Cerebellar nuclear complex (tissue), 1 donor: ENCODE measurements around the gene WDR6.
"Not testable (repeated sequence)": the region's sequence is repeated elsewhere in the genome, so short reads cannot be mapped to it uniquely, and the experiment has no call there.

Experiments
- DNase-seq, 2 experiments: peaks; one replicate each; lab custom pipeline; 2025; lab: John Stamatoyannopoulos, UW

Gene WDR6

DNA sequence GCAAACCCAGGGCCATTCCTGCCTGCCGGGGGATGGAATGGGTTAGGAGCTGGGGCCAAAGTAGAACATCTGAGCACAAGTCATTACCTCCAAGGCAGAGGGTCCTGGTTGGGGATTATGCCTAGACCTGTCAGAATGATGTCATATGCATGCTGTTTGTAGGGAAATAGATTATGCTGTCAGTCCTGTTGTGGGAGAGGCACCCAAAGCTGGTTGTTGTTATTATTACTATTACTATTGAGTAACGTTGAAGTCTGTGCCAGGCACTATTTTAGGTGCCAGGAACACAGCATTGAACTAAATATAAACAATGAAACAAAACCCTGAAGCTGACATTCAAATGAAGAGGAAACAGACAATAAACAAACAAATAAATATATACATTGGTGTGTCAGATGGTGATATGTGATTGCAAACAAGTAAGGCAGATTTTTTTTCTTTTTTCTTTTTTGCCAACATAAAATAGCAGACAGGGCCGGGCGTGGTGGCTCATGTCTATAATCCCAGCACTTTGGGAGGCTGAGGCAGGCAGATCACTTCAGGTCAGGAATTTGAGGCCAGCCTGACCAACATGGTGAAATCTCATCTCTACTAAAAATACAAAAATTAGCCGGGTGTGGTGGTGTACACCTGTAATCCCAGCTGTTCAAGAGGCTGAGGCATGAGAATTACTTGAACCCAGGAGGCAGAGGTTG, 15.2 kb upstream of the WDR6 start:
- no peak for DNase-seq

DNA sequence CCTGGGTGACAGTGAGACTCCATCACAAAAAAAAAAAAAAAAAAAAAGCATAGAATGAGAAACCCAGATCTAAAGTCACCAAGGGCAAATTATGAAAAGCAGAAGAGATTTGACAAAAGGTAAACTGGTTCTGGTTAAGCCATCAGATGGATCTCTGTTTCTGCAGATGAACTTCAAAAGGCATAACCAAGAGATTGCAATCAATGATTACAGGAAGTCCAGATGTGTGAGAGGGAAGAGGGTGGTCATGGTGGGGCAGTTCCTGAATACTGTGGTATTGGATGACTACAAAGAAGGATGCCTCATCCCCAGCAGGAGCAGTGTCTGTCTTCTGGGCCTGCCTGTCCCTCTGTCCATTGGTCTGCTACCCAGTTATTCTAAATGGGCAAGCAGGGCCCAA, 13.4 kb upstream of the WDR6 start:
- DNase-seq: no peak

DNA sequence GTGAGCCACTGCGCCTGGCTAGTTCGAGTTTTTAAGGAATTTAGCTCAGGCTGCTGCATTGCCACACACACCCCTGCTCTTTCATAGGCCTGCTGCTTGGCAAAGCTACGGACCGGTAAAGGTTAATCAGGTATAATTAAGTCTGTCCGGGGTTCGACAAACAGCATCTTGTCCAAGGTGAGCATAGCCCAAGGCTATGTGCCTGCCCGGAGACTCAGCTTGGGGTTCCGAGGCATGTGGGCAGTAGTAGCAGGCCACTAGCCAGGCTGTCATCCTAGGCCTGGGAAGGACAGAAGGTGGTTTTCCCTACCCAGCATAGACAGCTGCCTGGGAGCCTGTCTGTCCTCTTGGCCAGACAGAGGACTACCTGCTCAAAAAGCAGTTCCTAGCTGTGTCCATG, 10.6 kb upstream of the WDR6 start:
- DNase-seq: no peak

DNA sequence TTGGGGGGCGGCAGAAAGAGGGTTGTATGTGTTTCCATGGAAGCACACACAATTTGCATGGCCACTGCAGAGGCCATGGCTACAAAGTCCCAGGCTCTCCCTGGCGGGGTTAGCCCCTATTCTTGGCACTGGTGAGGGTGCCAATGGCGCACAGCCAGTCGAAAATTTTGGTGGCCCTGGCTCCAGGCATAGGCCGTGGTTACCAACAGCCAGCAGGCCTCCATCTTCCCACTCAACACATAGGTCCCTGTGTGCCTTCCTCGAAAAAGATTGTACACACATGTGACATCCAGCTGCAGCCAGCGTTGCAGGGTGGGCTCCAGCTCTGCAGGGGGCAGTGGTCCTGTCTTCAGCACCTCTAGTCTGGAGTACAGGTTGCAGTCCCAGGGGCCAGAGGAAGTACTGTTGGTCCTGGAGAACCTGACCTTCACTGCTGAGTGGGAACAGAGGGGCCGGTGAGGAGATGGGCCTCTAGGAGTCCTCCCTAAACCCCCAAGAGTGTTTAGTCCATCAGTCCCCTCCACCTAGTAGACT, 10.0 kb upstream of the WDR6 start:
- no peak for DNase-seq

DNA sequence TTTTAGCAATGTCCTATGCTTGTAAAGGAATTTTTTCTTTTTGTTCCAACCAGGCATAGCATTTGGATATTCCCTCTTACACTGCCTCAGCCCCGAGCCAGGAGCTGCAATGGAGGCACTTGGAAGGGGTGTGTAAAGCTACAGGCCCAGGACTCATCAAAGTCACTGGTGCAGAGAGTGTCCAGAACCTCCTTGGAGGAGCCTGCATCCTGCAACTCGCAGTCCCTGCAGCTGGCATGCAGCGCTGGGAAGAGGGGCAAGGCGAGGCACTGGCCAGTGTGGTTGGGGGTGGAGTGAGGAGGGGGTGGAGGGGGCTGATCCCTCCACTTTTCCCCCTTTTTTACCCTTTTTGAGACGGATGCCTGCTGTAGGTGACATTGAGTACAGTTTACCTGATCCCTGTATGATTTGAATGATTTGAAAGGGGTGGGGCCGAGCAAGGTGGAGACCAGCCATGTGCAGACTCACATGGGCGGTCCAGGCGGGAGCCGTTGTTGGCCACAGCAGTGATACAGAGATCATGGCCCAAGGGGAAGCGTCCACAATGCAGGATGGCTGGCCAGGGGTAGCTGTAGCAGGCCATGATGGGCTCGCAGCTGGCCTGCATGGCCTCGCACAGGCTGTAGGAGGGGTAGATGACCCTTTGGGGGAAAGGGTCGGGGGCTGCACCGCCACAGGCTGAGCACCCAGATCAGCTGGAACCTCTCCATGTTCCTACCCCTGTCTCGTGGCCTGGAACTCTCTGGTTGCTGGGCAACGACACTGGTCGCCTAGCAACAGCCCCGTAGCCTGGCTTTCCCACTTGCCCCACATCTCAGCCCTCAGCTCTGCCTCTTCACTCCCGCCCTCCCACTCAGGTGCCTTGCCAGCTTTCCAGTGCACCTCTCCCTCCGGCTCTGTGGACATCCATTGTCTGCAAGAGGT, 9.2 kb upstream of the WDR6 start:
- no peak for DNase-seq

DNA sequence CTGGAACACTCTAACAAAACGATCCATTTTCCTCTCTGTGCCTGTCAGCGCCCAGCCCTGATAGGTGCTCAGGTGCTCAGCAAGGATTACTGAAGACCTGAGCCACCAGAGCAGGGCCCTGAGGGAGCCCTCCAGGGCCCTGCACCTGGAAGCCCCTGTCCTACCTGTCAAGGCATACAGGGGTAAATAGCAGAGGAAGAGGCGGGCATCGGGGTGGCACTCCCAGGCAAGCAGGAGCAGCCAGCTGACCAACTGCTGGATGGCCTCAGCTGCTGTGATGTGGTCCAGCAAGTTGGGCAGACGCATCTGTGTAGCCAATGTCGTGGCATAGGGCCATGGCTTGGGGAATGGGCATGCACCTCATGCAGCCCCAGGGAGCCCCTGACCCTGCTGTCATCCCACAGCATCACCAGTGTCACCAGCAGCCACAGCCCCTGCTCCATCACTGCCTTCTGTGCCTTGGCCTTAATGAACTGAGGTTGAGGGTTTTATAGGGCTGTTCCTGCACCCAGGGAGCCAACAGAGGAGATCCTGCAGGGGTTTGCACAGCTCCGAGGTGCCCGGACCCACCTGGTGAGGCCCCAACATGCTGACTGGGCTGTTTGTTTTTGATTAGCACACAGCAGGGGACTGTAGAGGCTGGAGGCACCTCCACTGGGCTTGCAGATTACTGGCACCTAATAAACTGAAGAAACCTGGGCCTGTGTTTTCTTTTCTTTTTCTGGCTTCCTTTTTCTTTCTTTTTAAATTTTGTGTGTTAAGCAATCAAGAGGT, 7.9 kb upstream of the WDR6 start:
- DNase-seq: no peak

DNA sequence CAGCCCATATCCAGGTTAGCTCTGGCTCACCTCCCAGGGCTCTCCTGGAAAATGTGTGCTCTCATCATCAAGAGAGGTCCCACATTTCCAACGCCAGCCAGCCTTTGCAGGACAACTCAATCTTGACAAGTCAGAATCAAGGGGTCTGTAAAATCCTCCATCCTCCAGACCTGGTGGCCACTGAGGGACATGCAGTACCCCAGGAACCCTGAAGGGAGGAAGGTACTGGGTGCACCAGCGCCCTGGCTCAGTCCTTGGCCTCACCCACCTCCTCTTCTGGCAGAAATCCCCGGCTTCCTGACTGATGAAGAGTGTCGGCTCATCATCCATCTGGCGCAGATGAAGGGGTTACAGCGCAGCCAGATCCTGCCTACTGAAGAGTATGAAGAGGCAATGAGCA, 6.0 kb upstream of the WDR6 start:
- no peak for DNase-seq

DNA sequence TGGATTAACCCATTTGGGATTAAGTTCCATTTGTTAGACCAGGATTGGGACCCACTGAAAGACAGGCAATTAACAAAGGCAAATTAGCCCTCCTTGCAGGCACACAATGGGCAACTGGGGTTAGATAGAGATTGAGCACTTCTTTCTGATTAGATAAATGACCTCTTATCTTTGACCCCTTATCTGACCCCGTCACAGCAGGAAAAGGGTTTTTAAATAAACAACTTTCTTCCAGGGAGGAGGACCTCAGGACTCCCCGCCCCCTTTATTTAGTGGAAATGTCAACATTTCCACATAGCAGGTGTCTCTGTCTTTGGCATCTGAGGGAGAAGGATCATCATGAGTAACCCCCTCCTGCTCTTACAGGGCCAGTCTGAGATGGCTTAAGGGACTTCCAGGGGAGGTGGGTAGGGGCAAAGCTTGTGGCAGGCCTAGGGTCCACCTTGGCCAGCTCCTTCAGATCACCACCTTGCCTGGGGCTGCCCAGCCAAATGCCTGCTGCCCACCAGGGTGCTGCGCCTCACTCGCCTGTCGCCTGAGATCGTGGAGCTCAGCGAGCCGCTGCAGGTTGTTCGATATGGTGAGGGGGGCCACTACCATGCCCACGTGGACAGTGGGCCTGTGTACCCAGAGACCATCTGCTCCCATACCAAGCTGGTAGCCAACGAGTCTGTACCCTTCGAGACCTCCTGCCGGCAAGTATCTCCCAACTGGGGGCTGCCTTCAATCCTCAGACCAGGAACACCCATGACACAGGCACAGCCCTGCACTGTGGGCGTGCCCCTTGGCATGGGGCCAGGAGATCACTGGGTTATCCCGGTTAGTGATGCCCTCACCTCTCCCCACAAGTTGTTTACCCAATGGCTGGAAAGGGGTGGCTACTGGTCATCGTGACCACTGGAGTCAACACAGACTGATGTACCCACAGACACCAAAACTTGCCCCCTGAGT, 2.6 kb upstream of the WDR6 start:
- DNase-seq: no peak

DNA sequence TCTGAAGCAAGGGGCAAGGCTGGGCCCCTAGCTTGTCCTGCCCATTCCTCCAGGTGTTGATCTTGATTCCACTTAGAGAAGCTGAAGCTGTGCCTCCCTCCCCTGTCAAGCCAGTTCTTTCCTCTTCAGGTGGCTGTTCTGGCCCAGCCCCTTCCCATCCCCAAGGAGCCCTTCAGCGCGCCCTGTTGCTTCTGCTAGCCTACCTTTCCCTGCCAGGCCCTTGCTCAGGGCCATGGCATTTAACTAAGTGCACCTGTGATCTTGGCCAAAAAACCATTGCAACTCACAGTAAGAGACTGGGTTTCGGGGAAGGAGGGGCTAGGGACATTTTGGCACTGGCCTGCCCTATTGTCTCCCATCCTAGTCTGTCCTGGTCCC, 1.9 kb upstream of the WDR6 start:
- DNase-seq: no peak

DNA sequence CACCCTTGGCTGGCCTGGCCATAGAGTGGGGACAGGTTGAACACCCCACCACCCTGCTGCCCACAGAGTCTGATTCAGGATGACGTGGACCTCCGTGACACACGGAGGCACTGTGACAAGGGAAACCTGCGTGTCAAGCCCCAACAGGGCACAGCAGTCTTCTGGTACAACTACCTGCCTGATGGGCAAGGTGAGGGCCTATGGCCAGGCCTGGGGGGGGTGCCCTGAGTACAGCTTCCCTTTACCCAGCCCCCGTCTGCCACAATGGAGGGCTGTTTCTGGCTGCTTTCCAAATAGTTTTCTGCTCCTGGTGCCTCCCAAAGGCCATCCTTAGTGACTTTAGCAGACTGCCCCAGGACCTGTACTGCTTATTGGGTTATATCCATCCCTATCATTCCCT, 1.2 kb upstream of the WDR6 start:
- DNase-seq: no peak

DNA sequence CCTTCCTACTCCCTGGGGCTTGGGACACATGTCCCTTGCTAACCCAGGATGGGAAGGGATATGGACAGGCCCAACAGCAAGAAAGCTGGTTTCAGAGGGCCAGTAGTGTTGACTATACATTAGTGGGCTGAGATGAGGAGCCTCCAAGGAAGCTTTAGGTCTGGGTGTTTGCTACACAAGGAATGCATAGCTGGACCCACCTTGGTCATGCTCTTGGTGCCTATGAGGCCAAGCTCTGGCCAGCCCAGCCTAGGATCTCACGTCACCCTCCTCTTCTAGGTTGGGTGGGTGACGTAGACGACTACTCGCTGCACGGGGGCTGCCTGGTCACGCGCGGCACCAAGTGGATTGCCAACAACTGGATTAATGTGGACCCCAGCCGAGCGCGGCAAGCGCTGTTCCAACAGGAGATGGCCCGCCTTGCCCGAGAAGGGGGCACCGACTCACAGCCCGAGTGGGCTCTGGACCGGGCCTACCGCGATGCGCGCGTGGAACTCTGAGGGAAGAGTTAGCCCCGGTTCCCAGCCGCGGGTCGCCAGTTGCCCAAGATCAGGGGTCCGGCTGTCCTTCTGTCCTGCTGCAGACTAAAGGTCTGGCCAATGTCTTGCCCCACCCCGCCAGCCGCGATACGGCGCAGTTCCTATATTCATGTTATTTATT, 653 bp upstream of the WDR6 start:
- DNase-seq: no peak

DNA sequence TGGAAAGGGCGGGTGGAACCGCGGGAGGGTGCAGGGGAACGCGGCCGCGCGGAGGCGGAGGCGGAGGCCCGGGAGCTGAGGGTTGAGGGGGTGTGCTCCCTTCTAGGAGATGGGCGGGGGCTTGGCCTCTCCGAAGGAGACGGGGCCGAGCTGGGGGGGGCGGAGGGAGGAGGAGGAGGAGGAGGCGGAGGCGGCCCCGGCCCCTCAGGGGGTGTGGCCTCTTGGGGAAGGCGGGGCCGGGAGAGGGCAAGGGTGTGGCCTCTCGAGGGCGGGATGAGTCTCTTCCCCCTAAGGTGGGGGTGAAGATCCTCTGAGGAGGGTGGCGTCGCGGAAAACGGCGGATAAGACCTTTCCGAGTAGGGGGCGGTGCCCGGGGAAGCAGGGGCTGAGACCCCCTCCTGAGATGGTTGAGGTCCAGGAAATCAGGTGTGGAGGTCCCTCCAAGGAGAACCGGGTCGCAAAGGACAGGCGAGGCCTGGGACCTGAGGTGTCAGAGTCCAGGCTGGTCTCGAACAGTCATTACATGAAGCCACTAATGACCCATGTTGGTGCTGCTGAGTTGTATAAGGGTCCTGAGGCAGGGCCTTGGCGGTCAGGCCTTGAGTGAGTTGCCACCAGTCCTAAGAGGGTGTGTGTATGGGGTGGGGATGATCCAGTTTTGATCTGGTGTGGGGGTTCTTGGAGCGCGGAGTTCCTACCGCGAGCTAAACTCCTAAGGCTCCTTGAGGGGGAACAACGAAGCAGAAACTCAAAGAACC, 759 bp downstream of the WDR6 start:
- peak in 1 of 2 experiments; percentile 8 for DNase-seq

DNA sequence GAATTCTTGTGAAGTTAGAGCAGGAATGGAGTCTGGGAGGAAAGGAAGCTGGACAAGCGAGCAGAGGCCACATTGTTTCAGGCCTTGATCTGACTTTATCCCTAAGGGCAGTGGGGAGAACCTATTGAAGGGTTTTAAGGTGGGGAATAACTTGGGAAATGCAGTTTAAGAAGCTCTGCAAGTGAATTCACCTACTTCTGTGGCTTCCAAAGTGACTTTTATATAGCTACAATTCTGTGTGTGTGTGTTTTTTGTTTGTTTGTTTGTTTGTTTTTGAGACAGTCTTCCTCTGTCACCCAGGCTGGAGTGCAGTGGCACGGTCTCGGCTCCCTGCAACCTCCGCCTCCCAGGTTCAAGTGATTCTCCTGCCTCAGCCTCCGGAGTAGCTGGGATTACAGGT, 1.4 kb downstream of the WDR6 start:
- not testable (repeated sequence) for DNase-seq

DNA sequence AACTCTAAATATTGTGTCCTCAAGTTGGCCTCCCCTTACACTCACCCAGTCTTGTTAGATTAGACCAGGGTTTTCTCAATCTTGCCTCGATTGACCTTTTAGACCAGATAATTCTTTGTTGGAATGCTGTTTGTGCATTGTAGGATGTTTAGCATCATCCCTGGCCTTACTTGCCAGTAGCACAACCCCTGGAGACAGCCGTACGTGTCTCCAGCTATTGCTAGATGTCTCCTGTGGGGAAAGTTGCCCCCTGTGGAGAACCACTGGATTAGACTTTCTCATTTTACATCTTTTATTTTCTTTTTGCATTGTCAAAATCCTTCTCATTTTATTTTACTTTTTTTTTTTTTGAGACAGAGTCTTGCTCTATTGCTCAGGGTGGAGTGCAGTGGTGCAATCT, 2.2 kb downstream of the WDR6 start:
- DNase-seq: no peak

DNA sequence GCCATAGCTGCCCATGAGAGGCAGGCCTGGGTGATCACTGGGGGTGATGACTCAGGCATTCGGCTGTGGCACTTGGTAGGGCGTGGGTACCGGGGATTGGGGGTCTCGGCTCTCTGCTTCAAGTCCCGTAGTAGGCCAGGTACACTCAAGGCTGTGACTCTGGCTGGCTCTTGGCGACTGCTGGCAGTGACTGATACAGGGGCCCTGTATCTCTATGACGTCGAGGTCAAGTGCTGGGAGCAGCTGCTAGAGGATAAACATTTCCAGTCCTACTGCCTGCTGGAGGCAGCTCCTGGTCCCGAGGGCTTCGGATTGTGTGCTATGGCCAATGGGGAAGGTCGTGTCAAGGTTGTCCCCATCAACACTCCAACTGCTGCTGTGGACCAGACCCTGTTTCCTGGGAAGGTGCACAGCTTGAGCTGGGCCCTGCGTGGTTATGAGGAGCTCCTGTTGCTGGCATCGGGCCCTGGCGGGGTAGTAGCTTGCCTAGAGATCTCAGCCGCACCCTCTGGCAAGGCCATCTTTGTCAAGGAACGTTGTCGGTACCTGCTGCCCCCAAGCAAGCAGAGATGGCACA, 5.3 kb downstream of the WDR6 start:
- DNase-seq: no peak

DNA sequence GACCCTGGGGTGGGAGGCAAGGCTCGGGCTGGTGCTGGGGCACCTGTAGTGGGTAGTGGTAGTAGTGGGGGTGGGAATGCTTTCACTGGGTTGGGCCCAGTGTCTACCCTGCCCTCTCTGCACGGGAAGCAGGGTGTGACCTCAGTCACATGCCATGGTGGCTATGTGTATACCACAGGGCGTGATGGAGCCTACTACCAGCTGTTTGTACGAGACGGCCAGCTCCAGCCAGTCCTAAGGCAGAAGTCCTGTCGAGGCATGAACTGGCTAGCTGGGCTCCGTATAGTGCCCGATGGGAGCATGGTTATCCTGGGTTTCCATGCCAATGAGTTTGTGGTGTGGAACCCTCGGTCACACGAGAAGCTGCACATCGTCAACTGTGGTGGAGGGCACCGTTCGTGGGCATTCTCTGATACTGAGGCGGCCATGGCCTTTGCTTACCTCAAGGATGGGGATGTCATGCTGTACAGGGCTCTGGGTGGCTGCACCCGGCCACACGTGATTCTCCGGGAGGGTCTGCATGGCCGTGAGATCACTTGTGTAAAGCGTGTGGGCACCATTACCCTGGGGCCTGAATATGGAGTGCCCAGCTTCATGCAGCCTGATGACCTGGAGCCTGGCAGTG, 6.0 kb downstream of the WDR6 start:
- no peak for DNase-seq

DNA sequence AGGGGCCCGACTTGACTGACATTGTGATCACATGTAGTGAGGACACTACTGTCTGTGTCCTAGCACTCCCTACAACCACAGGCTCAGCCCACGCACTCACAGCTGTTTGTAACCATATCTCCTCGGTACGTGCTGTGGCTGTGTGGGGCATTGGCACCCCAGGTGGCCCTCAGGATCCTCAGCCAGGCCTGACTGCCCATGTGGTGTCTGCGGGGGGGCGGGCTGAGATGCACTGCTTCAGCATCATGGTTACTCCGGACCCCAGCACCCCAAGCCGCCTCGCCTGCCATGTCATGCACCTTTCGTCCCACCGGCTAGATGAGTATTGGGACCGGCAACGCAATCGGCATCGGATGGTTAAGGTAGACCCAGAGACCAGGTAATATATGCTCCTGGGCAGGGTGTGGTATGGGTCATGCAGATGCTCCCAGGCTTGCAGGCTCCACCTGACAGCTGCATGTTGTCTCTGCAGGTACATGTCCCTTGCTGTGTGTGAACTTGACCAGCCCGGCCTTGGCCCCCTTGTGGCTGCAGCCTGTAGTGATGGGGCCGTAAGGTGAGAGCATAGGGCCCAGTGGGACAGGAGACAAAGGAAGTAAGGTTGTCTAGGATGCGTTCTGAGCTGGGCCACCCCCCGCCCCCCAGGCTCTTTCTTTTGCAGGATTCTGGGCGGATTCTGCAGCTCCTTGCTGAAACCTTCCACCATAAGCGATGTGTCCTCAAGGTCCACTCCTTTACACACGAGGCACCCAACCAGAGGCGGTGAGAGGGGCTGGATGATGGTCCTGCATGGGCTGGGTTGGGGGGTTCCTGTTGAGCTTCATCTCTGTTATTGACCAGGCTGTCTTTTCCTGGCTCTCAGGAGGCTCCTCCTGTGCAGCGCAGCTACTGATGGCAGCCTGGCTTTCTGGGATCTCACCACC, 6.8 kb downstream of the WDR6 start:
- DNase-seq: no peak

DNA sequence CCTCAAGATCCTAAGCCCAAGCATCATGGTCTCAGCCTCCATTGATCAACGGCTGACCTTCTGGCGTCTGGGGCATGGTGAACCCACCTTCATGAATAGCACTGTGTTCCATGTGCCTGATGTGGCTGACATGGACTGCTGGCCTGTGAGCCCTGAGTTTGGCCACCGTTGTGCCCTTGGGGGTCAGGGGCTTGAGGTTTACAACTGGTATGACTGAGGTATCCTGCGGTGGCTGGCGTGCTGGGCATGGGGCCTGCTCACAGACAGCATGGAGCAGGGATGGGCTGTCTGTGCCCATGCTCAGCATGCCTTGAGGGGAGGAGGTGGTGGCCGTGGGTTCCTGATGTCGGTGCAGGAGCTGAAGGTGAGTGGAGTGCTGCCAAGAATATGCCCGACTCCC, 7.9 kb downstream of the WDR6 start:
- DNase-seq: no peak
